ENCODE results near the gene LRRC26. TPM values are rescaled to one million over a fixed set of nuclear protein-coding genes. Genes with fewer than 3 reads are reported as not detected.

LRRC26 gene
- total and polyA plus RNA-seq, 4 donors: not detected

DNA sequence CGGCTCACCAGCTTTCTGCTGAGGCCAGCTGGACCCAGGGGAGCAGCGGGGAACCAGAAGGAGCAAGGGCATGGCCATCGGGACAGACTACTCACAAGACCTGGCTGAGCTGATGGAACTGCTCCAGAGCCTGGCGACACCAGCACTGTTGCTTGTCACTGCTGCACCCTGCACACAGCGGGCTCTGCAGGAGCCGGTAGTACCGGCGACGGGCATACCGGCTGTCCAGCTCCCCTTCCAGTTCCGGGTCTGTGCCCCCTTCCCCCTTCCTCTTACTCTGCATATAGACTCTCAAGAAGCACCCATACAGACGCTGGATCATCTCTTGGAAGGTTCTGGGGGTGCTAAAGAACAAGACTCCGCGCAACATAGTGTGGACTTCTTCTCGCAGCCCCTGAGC is 17.5 kb upstream of the LRRC26 start:
- Histone ChIP-seq H3K27ac (ENCODE audit: low read depth in 1 of 2, low read length in 2 of 2) (no peak overlapping the region), H3K4me1 (ENCODE audit: control insufficient read depth in 1 of 2, insufficient read depth in 2 of 2, low read length in 2 of 2) (no peaks in the 10 kb centered on the region), H3K9me3 (ENCODE audit: control insufficient read depth, low read length) (no peaks in the 10 kb centered on the region), H3K27me3 (ENCODE audit: control insufficient read depth in 1 of 2, insufficient read depth in 2 of 2, low read length in 1 of 2) (no peaks in the 10 kb centered on the region), H3K36me3 (ENCODE audit: control insufficient read depth in 1 of 2, insufficient read depth in 2 of 2, low read length in 1 of 2) (peaks cover 0 to 2% of the 10 kb centered on the region in 2 donors), H3K4me3 (ENCODE audit: low read length in 2 of 2) (peak overlapping the region in 1 of 2 donors; percentile 74)
- DNase-seq (no peak), ATAC-seq (ENCODE audit: low FRiP score) (no peak)
- intact Hi-C loops (cut with DNase I): no loop called here
- 81 to 84% methylated on average over 15 of the region's 15 CpGs for WGBS, 2 donors

DNA sequence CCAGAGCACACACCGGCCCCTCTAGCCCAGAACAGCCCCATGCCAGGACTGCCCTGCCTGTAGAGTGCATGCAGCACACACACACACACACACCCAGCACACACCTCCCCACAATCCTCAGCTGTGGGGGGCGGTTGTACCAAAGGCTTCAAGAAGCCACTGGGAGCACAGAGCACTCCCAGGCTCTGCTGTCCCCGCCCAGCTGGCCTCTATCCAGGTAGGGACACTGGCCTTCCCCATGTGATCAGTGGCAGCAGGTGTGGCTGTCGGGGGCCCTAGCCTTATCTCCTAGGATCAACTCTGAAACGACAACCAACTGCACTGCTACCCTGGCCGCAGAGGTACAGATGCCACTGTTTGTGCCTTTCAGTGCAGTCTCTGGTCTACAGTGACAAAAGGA is 16.5 kb upstream of the LRRC26 start:
- DNase-seq (no peak), ATAC-seq (ENCODE audit: low FRiP score) (no peak)
- Histone ChIP-seq H3K4me1 (ENCODE audit: control insufficient read depth in 1 of 2, insufficient read depth in 2 of 2, low read length in 2 of 2) (no peaks in the 10 kb centered on the region), H3K27me3 (ENCODE audit: control insufficient read depth in 1 of 2, insufficient read depth in 2 of 2, low read length in 1 of 2) (no peaks in the 10 kb centered on the region), H3K27ac (ENCODE audit: low read depth in 1 of 2, low read length in 2 of 2) (no peak overlapping the region), H3K36me3 (ENCODE audit: control insufficient read depth in 1 of 2, insufficient read depth in 2 of 2, low read length in 1 of 2) (peaks cover 0 to 2% of the 10 kb centered on the region in 2 donors), H3K9me3 (ENCODE audit: control insufficient read depth, low read length) (no peaks in the 10 kb centered on the region), H3K4me3 (ENCODE audit: low read length in 2 of 2) (no peak overlapping the region)
- intact Hi-C loops (cut with DNase I): no loop called here
- WGBS, 2 donors: 81 to 83% methylated on average over 6 of the region's 6 CpGs

DNA sequence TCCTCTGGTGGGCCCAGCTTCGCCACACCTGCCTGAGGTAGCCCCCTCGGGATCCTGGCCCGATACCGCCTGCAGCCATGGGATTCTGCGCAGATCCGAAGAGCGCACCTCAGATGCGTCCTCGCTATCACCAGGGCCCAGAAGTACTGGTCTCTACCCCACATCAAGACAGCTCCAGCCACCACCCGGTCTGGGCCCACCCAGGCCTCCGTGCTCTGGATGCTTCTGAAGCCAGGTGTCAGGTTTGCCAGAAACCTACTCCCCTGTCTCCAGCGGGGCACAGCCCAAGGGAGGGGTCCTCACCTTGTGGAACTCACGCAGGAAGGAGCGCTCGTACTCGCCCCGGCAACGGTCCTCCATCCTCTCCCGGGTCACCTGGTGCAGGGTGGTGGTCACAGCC is 16.1 kb upstream of the LRRC26 start:
- no peak overlapping the region for H3K27ac ChIP-seq (ENCODE audit: low read depth in 1 of 2, low read length in 2 of 2)
- H3K27me3 ChIP-seq (ENCODE audit: control insufficient read depth in 1 of 2, insufficient read depth in 2 of 2, low read length in 1 of 2): no peaks in the 10 kb centered on the region
- H3K36me3 ChIP-seq (ENCODE audit: control insufficient read depth in 1 of 2, insufficient read depth in 2 of 2, low read length in 1 of 2): peaks cover 0 to 4% of the 10 kb centered on the region in 2 donors
- no peaks in the 10 kb centered on the region for H3K4me1 ChIP-seq (ENCODE audit: control insufficient read depth in 1 of 2, insufficient read depth in 2 of 2, low read length in 2 of 2)
- no peak for DNase-seq
- H3K9me3 ChIP-seq (ENCODE audit: control insufficient read depth, low read length): no peaks in the 10 kb centered on the region
- intact Hi-C loops (cut with DNase I): no loop called here
- 91 to 92% methylated on average over 19 of the region's 19 CpGs for WGBS, 2 donors
- no peak for ATAC-seq (ENCODE audit: low FRiP score)
- H3K4me3 ChIP-seq (ENCODE audit: low read length in 2 of 2): no peak overlapping the region

DNA sequence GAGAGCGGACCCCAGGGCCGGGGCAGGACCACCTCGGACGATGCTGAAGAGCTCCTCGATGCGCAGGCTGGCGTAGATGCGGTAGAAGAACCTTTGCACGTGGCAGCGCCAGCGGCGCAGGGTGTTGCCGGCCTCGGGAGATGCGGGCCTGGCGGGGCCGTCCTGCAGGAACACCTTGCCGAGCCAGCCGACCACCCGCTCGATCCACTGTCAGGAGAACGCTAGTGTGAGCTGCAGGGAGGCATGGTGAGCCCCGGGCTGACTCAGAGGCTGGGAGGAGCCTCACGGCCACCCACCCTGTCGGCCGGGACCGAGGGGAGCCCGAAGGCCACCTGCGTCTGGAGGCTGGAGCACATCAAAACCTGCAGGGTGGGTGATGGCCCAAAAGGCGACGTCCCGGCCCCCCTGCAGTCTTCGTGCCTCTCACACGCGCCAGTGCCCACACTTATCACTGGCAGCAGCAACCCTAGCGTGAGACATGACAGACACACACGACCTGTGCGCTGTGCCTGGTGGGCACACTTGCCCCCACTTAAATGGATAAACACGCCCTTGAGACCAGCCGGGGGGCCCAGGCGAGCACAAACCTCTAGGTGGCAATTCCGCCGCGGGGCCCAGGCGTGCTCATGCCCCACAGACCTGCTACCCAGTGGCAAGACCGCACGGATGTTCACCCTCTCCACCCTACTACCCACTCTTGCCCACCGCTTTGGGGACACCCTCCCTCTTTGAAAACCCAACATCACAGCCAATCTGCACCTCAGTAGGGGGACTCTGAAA is 15.2 kb upstream of the LRRC26 start:
- no peak overlapping the region for H3K27ac ChIP-seq (ENCODE audit: low read depth in 1 of 2, low read length in 2 of 2)
- WGBS, 2 donors: 91 to 94% methylated on average over 48 of the region's 48 CpGs
- no peaks in the 10 kb centered on the region for H3K4me1 ChIP-seq (ENCODE audit: control insufficient read depth in 1 of 2, insufficient read depth in 2 of 2, low read length in 2 of 2)
- ATAC-seq (ENCODE audit: low FRiP score) (no peak), DNase-seq (no peak)
- intact Hi-C loops (cut with DNase I): no loop called here
- no peaks in the 10 kb centered on the region for H3K9me3 ChIP-seq (ENCODE audit: control insufficient read depth, low read length)
- H3K27me3 ChIP-seq (ENCODE audit: control insufficient read depth in 1 of 2, insufficient read depth in 2 of 2, low read length in 1 of 2): no peaks in the 10 kb centered on the region
- no peak overlapping the region for H3K4me3 ChIP-seq (ENCODE audit: low read length in 2 of 2)
- peaks cover 0 to 4% of the 10 kb centered on the region in 2 donors for H3K36me3 ChIP-seq (ENCODE audit: control insufficient read depth in 1 of 2, insufficient read depth in 2 of 2, low read length in 1 of 2)

DNA sequence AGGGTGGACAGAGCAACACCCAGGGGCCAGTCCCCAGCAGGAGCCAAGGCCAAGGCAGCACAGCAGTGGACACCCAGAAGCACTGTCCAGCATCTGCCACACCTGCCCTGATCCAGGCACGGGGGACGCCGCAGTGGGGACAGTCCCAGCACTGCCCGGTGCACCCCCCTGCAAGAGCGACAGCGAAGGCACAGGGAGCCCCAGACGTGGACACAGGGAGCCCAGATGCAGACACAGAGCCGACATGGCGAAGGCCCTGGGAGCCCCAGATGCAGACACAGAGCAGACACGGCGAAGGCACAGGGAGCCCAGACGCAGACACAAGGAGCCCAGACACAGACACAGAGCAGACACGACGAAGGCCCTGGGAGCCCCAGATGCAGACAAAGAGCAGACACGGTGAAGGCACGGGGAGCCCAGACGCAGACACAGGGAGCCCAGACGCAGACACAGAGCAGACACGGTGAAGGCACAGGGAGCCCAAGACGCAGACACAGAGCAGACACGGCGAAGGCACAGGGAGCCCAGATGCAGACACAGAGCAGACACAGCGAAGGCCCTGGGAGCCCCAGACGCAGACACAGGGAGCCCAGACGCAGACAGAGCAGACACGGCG is 14.2 kb upstream of the LRRC26 start:
- Histone ChIP-seq H3K4me1 (ENCODE audit: control insufficient read depth in 1 of 2, insufficient read depth in 2 of 2, low read length in 2 of 2) (no peaks in the 10 kb centered on the region), H3K9me3 (ENCODE audit: control insufficient read depth, low read length) (no peaks in the 10 kb centered on the region), H3K36me3 (ENCODE audit: control insufficient read depth in 1 of 2, insufficient read depth in 2 of 2, low read length in 1 of 2) (peaks cover 0 to 4% of the 10 kb centered on the region in 2 donors), H3K27ac (ENCODE audit: low read depth in 1 of 2, low read length in 2 of 2) (no peak overlapping the region), H3K4me3 (ENCODE audit: low read length in 2 of 2) (no peak overlapping the region), H3K27me3 (ENCODE audit: control insufficient read depth in 1 of 2, insufficient read depth in 2 of 2, low read length in 1 of 2) (no peaks in the 10 kb centered on the region)
- intact Hi-C loops (cut with DNase I): no loop called here
- DNase-seq (no peak), ATAC-seq (ENCODE audit: low FRiP score) (no peak)
- 91 to 94% methylated on average over 27 of the region's 27 CpGs for WGBS, 2 donors

DNA sequence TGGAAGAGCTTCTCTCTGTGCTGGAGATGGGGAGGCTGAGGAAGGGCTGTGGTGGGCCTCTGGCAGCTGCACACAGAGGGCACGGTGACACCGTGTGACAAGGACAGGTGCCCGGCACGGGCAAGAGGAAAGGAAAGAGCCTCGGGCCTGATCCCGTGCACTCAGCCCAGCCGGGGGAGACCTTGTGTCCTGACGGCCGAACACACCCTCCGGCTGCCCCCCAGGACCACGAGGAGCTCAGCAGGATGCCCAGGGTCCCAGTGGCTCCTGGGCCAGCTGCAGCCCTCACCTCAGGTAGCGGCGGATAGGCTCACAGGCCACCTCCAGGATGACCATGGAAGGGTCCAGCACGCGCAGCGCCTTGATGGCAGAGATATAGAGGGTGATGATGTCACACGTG is 13.0 kb upstream of the LRRC26 start:
- DNase-seq (no peak), ATAC-seq (ENCODE audit: low FRiP score) (no peak)
- Histone ChIP-seq H3K27ac (ENCODE audit: low read depth in 1 of 2, low read length in 2 of 2) (no peak overlapping the region), H3K9me3 (ENCODE audit: control insufficient read depth, low read length) (no peaks in the 10 kb centered on the region), H3K27me3 (ENCODE audit: control insufficient read depth in 1 of 2, insufficient read depth in 2 of 2, low read length in 1 of 2) (no peaks in the 10 kb centered on the region), H3K4me1 (ENCODE audit: control insufficient read depth in 1 of 2, insufficient read depth in 2 of 2, low read length in 2 of 2) (no peaks in the 10 kb centered on the region), H3K4me3 (ENCODE audit: low read length in 2 of 2) (no peak overlapping the region), H3K36me3 (ENCODE audit: control insufficient read depth in 1 of 2, insufficient read depth in 2 of 2, low read length in 1 of 2) (peaks cover 0 to 4% of the 10 kb centered on the region in 2 donors)
- intact Hi-C loops (cut with DNase I): no loop called here
- WGBS, 2 donors: 88 to 96% methylated on average over 17 of the region's 17 CpGs

DNA sequence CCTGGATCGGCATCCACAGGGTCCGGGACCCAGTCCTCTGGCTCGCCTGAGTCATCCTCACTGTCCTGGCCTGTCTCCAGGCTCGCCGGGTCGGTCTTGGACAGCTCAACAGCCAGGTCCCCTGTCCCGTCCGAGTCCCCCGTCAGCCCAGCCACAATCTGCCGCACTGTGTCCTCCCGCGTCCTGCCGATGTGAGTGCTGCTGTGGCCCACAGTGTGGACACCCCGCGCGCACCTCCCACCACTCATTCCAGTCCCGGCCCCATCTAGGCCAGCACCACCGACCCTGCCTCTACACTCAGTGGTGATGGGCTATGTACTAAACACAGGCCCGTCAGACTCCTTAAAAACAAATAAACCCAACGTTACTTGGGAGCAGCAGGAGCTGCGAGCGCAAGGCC is 11.8 kb upstream of the LRRC26 start:
- Histone ChIP-seq H3K4me1 (ENCODE audit: control insufficient read depth in 1 of 2, insufficient read depth in 2 of 2, low read length in 2 of 2) (no peaks in the 10 kb centered on the region), H3K36me3 (ENCODE audit: control insufficient read depth in 1 of 2, insufficient read depth in 2 of 2, low read length in 1 of 2) (peaks cover 0 to 4% of the 10 kb centered on the region in 2 donors), H3K9me3 (ENCODE audit: control insufficient read depth, low read length) (no peaks in the 10 kb centered on the region), H3K27me3 (ENCODE audit: control insufficient read depth in 1 of 2, insufficient read depth in 2 of 2, low read length in 1 of 2) (no peaks in the 10 kb centered on the region), H3K27ac (ENCODE audit: low read depth in 1 of 2, low read length in 2 of 2) (no peak overlapping the region), H3K4me3 (ENCODE audit: low read length in 2 of 2) (no peak overlapping the region)
- WGBS, 2 donors: 91 to 93% methylated on average over 22 of the region's 22 CpGs
- DNase-seq: no peak
- intact Hi-C loops (cut with DNase I): no loop called here
- ATAC-seq (ENCODE audit: low FRiP score): no peak

DNA sequence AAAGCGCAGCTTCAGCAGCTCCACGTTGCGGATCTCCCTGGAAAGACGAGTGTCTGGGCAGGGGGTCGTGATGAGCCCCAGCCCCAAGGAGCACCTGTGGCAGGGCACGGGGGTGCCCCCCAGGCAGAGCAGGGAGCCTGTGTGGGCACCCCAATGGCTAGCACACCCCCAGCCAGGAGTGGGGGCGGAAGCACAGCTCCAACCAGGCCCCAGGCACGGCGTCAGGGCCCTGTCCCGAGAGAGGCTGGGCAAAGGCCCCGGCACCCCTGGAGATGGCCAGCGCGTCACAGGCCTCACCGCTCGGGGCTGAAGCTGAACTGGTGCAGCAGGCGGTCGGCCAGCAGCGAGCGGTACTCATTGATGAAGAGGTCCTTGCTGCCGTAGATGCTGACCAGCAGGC is 10.6 kb upstream of the LRRC26 start:
- DNase-seq (no peak), ATAC-seq (ENCODE audit: low FRiP score) (peak; percentile 8)
- 92 to 93% methylated on average over 16 to 20 of the region's 20 CpGs for WGBS, 2 donors
- no peaks in the 10 kb centered on the region for H3K9me3 ChIP-seq (ENCODE audit: control insufficient read depth, low read length)
- H3K4me1 ChIP-seq (ENCODE audit: control insufficient read depth in 1 of 2, insufficient read depth in 2 of 2, low read length in 2 of 2): no peaks in the 10 kb centered on the region
- H3K36me3 ChIP-seq (ENCODE audit: control insufficient read depth in 1 of 2, insufficient read depth in 2 of 2, low read length in 1 of 2): peaks cover 0 to 4% of the 10 kb centered on the region in 2 donors
- H3K4me3 ChIP-seq (ENCODE audit: low read length in 2 of 2): no peak overlapping the region
- H3K27me3 ChIP-seq (ENCODE audit: control insufficient read depth in 1 of 2, insufficient read depth in 2 of 2, low read length in 1 of 2): no peaks in the 10 kb centered on the region
- intact Hi-C loops (cut with DNase I): no loop called here
- no peak overlapping the region for H3K27ac ChIP-seq (ENCODE audit: low read depth in 1 of 2, low read length in 2 of 2)

DNA sequence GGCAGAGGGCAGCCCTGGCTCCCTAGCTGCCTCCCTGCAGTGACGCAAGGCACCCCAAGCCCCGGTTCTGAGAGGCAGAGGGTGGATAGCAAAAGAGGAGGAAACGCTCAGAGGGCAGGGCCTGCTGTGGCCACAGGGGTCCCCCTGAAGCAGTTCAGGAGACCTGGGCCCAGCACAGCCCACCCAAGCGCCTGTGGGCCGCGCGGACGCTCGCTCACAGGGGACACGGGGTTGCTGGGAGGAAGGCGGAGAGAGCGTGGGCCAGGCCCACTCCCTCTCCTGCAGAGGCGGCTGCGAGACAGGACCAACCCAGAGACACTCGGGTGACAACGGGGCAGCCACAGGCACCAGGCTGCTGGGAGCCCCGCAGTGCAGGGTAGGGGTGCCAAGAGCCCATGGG is 9.9 kb upstream of the LRRC26 start:
- DNase-seq (no peak), ATAC-seq (ENCODE audit: low FRiP score) (no peak)
- H3K36me3 ChIP-seq (ENCODE audit: control insufficient read depth in 1 of 2, insufficient read depth in 2 of 2, low read length in 1 of 2): peaks cover 0 to 4% of the 10 kb centered on the region in 2 donors
- 92 to 94% methylated on average over 15 to 17 of the region's 17 CpGs for WGBS, 2 donors
- H3K9me3 ChIP-seq (ENCODE audit: control insufficient read depth, low read length): no peaks in the 10 kb centered on the region
- intact Hi-C loops (cut with DNase I): no loop called here
- no peak overlapping the region for H3K27ac ChIP-seq (ENCODE audit: low read depth in 1 of 2, low read length in 2 of 2)
- no peak overlapping the region for H3K4me3 ChIP-seq (ENCODE audit: low read length in 2 of 2)
- H3K27me3 ChIP-seq (ENCODE audit: control insufficient read depth in 1 of 2, insufficient read depth in 2 of 2, low read length in 1 of 2): no peaks in the 10 kb centered on the region
- H3K4me1 ChIP-seq (ENCODE audit: control insufficient read depth in 1 of 2, insufficient read depth in 2 of 2, low read length in 2 of 2): no peaks in the 10 kb centered on the region
